Measurements from ENCODE around the gene IGF1R. TPM values are rescaled to one million over a fixed set of nuclear protein-coding genes. Genes with fewer than 3 reads are reported as not detected.

Gene IGF1R
- total RNA-seq, 1 experiment from 2014 or later: 16.3 TPM

DNA sequence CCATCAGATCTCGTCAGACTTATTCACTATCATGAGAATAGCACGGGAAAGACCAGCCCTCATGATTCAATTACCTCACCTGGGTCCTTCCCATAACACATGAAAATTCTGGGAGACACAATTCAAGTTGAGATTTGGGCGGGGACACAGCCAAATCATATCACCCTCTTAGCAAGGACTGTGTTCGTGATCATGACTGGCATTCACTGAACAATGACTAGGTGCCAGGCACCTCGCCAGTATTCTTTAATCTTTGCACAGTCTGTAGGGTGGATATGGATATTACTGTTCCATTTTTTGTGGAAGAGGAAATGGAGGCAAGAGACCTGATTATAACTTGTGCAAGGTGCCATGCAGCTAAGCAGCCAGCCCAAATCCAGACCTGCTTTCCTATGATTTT is 77.5 kb downstream of the IGF1R start:
- Histone ChIP-seq H3K4me1 (ENCODE audit: control insufficient read depth in 1 of 2, insufficient read depth in 2 of 2, low read length in 2 of 2) (peaks cover 36 to 45% of the 10 kb centered on the region in 2 experiments), H3K27ac (ENCODE audit: low read depth, low read length) (no peak overlapping the region), H3K36me3 (ENCODE audit: control insufficient read depth in 1 of 2, insufficient read depth in 2 of 2, low read length in 2 of 2) (no peaks in the 10 kb centered on the region), H3K79me2 (ENCODE audit: insufficient read depth, low read length) (no peaks in the 10 kb centered on the region), H3K9ac (ENCODE audit: low read length) (no peak overlapping the region), H2AFZ (ENCODE audit: low read depth, low read length, poor library complexity, severe bottlenecking) (no peak overlapping the region), H3K9me3 (ENCODE audit: control insufficient read depth in 1 of 2, insufficient read depth in 1 of 2, low read depth in 1 of 2, low read length in 2 of 2) (no peaks in the 10 kb centered on the region), H3K27me3 (ENCODE audit: insufficient read depth, low read length) (no peaks in the 10 kb centered on the region), H3K9me2 (ENCODE audit: insufficient read depth) (no peaks in the 10 kb centered on the region), H3K4me3 (replicated peaks in 1 of 2; ENCODE audit: low read depth in 1 of 2, low read length in 2 of 2) (no peak overlapping the region), H3K4me2 (ENCODE audit: low read length) (no peak overlapping the region), H4K20me1 (ENCODE audit: insufficient read depth) (no peaks in the 10 kb centered on the region)
- ATAC-seq (no peak), DNase-seq (ENCODE audit: low read depth, low spot score) (no peak)
- BruUV-seq (replicated peaks): no TSS peak
- ChIA-PET CTCF (no interaction called here), RAD21 (ENCODE audit: low non-redundant PET in 1 of 2, low total read pairs in 2 of 2, uncharacterized antibody in 2 of 2, unreplicated experiment in 2 of 2) (no interaction called here), POLR2A (no interaction called here)
- intact Hi-C loops (cut with micrococcal nuclease): loop anchor here (5.0 kb wide), 1 partner anchor 79 kb away; the partner anchor contains the start of gene IGF1R
- TF ChIP-seq POLR2AphosphoS5 (IDR thresholded peaks at IDR 0.05; ENCODE audit: low read depth, low read length): no peak

DNA sequence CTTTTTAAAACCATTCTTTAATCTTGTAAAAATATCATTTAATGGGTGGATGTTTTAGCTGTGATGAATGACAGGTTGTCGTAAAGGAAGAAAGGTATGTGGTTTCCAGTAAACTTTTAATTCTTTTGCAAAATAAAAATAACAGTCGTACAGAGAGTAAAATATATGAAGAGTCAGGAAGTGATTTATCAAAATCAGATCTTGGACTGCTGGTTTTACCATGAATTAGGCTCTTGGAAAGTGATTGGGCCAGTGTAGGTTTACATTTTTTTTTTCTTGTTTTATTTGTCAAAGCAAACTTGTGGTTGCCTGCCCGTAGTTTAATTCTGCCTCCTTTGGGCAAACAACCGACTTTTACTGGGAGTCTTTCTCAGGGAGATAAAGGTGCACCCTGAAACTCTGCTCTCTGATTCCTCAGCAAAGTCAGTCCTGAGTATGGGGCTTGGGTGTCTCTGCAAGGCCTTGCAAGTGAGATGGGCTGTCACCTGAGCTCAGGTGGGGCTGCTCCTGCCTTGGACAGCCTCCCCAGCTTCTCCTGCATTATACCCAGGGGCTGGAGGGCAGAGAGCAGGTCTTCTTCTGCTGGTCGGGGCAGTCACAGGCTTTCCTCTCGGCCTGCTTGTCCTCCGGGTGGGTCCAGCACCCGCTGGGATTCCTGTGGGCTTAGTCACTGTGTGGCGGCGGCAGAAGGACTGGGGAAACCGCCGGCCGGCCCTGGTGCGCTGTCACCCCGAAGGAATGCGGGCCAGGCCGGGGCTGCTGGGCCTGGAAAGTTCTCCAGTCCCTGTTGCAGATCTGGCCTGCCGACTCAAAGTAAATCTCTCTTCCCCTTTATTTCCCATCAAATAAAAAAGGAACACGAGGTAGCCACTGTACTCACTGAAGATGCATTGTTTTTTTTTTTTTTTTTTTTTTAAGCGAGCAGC is 79.0 kb downstream of the IGF1R start:
- RAD21 ChIA-PET (ENCODE audit: low non-redundant PET in 1 of 2, low total read pairs in 2 of 2, uncharacterized antibody in 2 of 2, unreplicated experiment in 2 of 2): no interaction called here
- ATAC-seq: peak; percentile 98
- Histone ChIP-seq H3K36me3 (ENCODE audit: control insufficient read depth in 1 of 2, insufficient read depth in 2 of 2, low read length in 2 of 2) (no peaks in the 10 kb centered on the region), H3K27me3 (ENCODE audit: insufficient read depth, low read length) (no peaks in the 10 kb centered on the region), H4K20me1 (ENCODE audit: insufficient read depth) (no peaks in the 10 kb centered on the region), H3K9me3 (ENCODE audit: control insufficient read depth in 1 of 2, insufficient read depth in 1 of 2, low read depth in 1 of 2, low read length in 2 of 2) (no peaks in the 10 kb centered on the region), H3K27ac (ENCODE audit: low read depth, low read length) (peak overlapping the region; percentile 98), H3K4me1 (ENCODE audit: control insufficient read depth in 1 of 2, insufficient read depth in 2 of 2, low read length in 2 of 2) (peaks cover 36 to 45% of the 10 kb centered on the region in 2 experiments), H3K4me2 (ENCODE audit: low read length) (peak overlapping the region; percentile 91), H3K4me3 (replicated peaks in 1 of 2; ENCODE audit: low read depth in 1 of 2, low read length in 2 of 2) (peak overlapping the region; percentile 23 to 48), H3K79me2 (ENCODE audit: insufficient read depth, low read length) (no peaks in the 10 kb centered on the region), H3K9ac (ENCODE audit: low read length) (peak overlapping the region; percentile 74), H3K9me2 (ENCODE audit: insufficient read depth) (no peaks in the 10 kb centered on the region), H2AFZ (ENCODE audit: low read depth, low read length, poor library complexity, severe bottlenecking) (peak overlapping the region; percentile 50)
- CTCF ChIA-PET: no interaction called here
- intact Hi-C loops (cut with micrococcal nuclease): loop anchor here (5.0 kb wide), 1 partner anchor 80 kb away; the partner anchor contains the start of gene IGF1R
- BruUV-seq (replicated peaks): no TSS peak
- peak; percentile 84 for DNase-seq (ENCODE audit: low read depth, low spot score)
- POLR2A ChIA-PET: no interaction called here
- TF ChIP-seq YY1 (IDR thresholded peaks at IDR 0.05; ENCODE audit: extremely low read depth, insufficient replicate concordance, low read depth, low read length) (no peak), EZH2 (IDR thresholded peaks at IDR 0.05) (no peak), JUND (IDR thresholded peaks at IDR 0.05) (peak; percentile 93), TCF7L2 (IDR thresholded peaks at IDR 0.05; ENCODE audit: borderline replicate concordance, extremely low read depth, insufficient read depth, insufficient read length) (peak; percentile 58), POLR2A (IDR thresholded peaks at IDR 0.05; ENCODE audit: borderline replicate concordance, extremely low read depth, insufficient read depth, insufficient read length) (no peak), CBX3 (IDR thresholded peaks at IDR 0.05; ENCODE audit: low read depth) (no peak), EZH2phosphoT487 (IDR thresholded peaks at IDR 0.05; ENCODE audit: borderline replicate concordance) (no peak), SIN3A (IDR thresholded peaks at IDR 0.05; ENCODE audit: low read depth) (no peak), EGR1 (IDR thresholded peaks at IDR 0.05; ENCODE audit: low read depth) (no peak), ELF1 (IDR thresholded peaks at IDR 0.05; ENCODE audit: borderline replicate concordance, low read depth) (no peak)
- TF ChIP-seq, protein P1, sequence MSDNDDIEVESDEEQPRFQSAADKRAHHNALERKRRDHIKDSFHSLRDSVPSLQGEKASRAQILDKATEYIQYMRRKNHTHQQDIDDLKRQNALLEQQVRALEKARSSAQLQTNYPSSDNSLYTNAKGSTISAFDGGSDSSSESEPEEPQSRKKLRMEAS (IDR thresholded peaks at IDR 0.05): peak; percentile 25; the same call in 1 of the 2 replicates
- TF ChIP-seq, protein P2, sequence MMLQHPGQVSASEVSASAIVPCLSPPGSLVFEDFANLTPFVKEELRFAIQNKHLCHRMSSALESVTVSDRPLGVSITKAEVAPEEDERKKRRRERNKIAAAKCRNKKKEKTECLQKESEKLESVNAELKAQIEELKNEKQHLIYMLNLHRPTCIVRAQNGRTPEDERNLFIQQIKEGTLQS (IDR thresholded peaks at IDR 0.05): no peak
- TF ChIP-seq, protein P3, sequence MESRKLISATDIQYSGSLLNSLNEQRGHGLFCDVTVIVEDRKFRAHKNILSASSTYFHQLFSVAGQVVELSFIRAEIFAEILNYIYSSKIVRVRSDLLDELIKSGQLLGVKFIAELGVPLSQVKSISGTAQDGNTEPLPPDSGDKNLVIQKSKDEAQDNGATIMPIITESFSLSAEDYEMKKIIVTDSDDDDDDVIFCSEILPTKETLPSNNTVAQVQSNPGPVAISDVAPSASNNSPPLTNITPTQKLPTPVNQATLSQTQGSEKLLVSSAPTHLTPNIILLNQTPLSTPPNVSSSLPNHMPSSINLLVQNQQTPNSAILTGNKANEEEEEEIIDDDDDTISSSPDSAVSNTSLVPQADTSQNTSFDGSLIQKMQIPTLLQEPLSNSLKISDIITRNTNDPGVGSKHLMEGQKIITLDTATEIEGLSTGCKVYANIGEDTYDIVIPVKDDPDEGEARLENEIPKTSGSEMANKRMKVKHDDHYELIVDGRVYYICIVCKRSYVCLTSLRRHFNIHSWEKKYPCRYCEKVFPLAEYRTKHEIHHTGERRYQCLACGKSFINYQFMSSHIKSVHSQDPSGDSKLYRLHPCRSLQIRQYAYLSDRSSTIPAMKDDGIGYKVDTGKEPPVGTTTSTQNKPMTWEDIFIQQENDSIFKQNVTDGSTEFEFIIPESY (IDR thresholded peaks at IDR 0.05; ENCODE audit: extremely low read depth, insufficient replicate concordance, low read length): no peak
